ENCODE measurements around the gene TRIO. TPM values are rescaled to one million over a fixed set of nuclear protein-coding genes. Genes with fewer than 3 reads are reported as not detected.

Gene TRIO
- total RNA-seq, 1 experiment from 2014 or later, result 88.8 TPM

DNA sequence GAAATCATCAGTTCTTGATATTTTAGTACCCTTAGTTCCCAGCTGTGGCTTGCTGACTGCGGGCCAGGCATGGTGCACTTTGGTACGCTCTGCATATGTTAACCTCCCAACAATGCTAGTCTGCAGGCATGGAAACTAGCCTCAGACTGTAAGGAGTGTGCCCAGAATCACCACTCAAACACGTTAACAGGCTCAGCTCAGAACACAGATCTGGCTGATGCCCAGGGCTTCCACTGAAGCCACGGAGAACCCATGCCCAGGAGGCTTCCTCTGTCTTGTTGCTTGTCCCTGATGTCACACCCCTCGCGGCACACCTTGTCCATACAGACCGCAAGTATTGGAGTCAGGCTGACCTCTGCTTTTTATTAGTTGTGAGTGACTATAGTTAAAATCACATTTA lies 251.2 kb downstream of the TRIO start:
- H3K27ac Mint-ChIP-seq, result no peak overlapping the region
- POLR2A ChIA-PET, result no interaction called here

DNA sequence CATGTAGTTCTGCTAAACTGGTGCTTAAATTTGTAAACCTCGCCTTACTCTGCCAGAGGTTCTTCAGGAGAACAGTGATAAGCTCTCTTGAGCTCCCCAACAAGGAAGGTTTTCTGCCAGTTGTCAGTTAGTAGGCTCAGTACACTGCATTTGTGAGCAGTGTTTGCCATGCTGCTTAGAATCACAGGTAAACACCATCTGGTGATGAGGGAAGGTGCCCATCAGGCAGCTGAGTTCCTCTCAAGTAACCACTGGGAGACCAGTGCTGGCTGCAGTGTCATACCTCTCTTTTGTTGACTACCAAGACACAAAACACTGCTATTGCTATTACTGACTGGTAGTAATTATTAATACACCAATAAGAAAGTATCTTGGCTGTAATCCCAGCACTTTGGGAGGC lies 252.3 kb downstream of the TRIO start:
- TF ChIP-seq, protein P1, sequence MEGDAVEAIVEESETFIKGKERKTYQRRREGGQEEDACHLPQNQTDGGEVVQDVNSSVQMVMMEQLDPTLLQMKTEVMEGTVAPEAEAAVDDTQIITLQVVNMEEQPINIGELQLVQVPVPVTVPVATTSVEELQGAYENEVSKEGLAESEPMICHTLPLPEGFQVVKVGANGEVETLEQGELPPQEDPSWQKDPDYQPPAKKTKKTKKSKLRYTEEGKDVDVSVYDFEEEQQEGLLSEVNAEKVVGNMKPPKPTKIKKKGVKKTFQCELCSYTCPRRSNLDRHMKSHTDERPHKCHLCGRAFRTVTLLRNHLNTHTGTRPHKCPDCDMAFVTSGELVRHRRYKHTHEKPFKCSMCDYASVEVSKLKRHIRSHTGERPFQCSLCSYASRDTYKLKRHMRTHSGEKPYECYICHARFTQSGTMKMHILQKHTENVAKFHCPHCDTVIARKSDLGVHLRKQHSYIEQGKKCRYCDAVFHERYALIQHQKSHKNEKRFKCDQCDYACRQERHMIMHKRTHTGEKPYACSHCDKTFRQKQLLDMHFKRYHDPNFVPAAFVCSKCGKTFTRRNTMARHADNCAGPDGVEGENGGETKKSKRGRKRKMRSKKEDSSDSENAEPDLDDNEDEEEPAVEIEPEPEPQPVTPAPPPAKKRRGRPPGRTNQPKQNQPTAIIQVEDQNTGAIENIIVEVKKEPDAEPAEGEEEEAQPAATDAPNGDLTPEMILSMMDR (IDR thresholded peaks at IDR 0.05), result no peak
- TF ChIP-seq ZNF416 (CRISPR knock-in tag; IDR thresholded peaks at IDR 0.05), result no peak
- TF ChIP-seq ERG (CRISPR knock-in tag; IDR thresholded peaks at IDR 0.05), result no peak
- no peak for TF ChIP-seq CBFB (CRISPR knock-in tag; IDR thresholded peaks at IDR 0.05; ENCODE audit: low read depth)
- TF ChIP-seq NR3C1 (CRISPR knock-in tag; conservative IDR thresholded peaks at IDR 0.05; ENCODE audit: low read depth), result no peak
- no peak for TF ChIP-seq ZBTB21 (CRISPR knock-in tag; IDR thresholded peaks at IDR 0.05; ENCODE audit: borderline replicate concordance)
- TF ChIP-seq CREM (CRISPR knock-in tag; IDR thresholded peaks at IDR 0.05), result no peak
- no peak for TF ChIP-seq AR (CRISPR knock-in tag; IDR thresholded peaks at IDR 0.05)
- TF ChIP-seq, protein P2, sequence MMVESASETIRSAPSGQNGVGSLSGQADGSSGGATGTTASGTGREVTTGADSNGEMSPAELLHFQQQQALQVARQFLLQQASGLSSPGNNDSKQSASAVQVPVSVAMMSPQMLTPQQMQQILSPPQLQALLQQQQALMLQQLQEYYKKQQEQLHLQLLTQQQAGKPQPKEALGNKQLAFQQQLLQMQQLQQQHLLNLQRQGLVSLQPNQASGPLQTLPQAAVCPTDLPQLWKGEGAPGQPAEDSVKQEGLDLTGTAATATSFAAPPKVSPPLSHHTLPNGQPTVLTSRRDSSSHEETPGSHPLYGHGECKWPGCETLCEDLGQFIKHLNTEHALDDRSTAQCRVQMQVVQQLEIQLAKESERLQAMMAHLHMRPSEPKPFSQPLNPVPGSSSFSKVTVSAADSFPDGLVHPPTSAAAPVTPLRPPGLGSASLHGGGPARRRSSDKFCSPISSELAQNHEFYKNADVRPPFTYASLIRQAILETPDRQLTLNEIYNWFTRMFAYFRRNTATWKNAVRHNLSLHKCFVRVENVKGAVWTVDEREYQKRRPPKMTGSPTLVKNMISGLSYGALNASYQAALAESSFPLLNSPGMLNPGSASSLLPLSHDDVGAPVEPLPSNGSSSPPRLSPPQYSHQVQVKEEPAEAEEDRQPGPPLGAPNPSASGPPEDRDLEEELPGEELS (CRISPR knock-in tag; IDR thresholded peaks at IDR 0.05), result no peak
- no peak for TF ChIP-seq ZNF219 (CRISPR knock-in tag; IDR thresholded peaks at IDR 0.05; ENCODE audit: borderline replicate concordance)
- ChIA-PET CTCF (no interaction called here), POLR2A (no interaction called here)
- Mint-ChIP-seq H3K27ac (no peak overlapping the region), H3K36me3 (peaks cover 57% of the 10 kb centered on the region), H3K27me3 (ENCODE audit: low read depth) (no peaks in the 10 kb centered on the region), H3K4me1 (peaks cover 10% of the 10 kb centered on the region), H3K4me3 (no peak overlapping the region), H3K9me3 (peaks cover 10% of the 10 kb centered on the region)
- no peak for ATAC-seq
- no peak for DNase-seq (ENCODE audit: low spot score)

More for the DNA sequence above, 251.2 kb downstream of the TRIO start:
- no peak for ATAC-seq
- peaks cover 10% of the 10 kb centered on the region for H3K9me3 Mint-ChIP-seq
- CTCF ChIA-PET, result no interaction called here
- H3K4me3 Mint-ChIP-seq, result no peak overlapping the region
- DNase-seq (ENCODE audit: low spot score), result no peak
- H3K4me1 Mint-ChIP-seq, result no peaks in the 10 kb centered on the region
- TF ChIP-seq, protein P3, sequence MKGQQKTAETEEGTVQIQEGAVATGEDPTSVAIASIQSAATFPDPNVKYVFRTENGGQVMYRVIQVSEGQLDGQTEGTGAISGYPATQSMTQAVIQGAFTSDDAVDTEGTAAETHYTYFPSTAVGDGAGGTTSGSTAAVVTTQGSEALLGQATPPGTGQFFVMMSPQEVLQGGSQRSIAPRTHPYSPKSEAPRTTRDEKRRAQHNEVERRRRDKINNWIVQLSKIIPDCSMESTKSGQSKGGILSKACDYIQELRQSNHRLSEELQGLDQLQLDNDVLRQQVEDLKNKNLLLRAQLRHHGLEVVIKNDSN (CRISPR knock-in tag; IDR thresholded peaks at IDR 0.05), result no peak
- H3K27me3 Mint-ChIP-seq (ENCODE audit: low read depth), result no peaks in the 10 kb centered on the region
- H3K36me3 Mint-ChIP-seq, result peaks cover 57% of the 10 kb centered on the region

GRCh38 chr5:14396066-14396465 lies 252.9 kb downstream of the TRIO start:
- ChIA-PET CTCF (interaction anchor here (0.9 kb wide), 1 partner anchor 253 kb away, joined by 4 read pairs; no protein-coding TSS in a partner anchor), POLR2A (interaction anchor here (0.7 kb wide), 1 partner anchor 483 kb away, joined by 6 read pairs; no protein-coding TSS in a partner anchor)
- Mint-ChIP-seq H3K9me3 (peaks cover 10% of the 10 kb centered on the region), H3K27ac (no peak overlapping the region), H3K36me3 (peaks cover 58% of the 10 kb centered on the region), H3K4me1 (peaks cover 13% of the 10 kb centered on the region), H3K27me3 (ENCODE audit: low read depth) (no peaks in the 10 kb centered on the region), H3K4me3 (no peak overlapping the region)
- no peak for ATAC-seq
- no peak for DNase-seq (ENCODE audit: low spot score)
- TF ChIP-seq PRDM15 (CRISPR knock-in tag; IDR thresholded peaks at IDR 0.05) (no peak), ARID4B (CRISPR knock-in tag; IDR thresholded peaks at IDR 0.05; ENCODE audit: borderline replicate concordance) (no peak), FOXK1 (CRISPR knock-in tag; IDR thresholded peaks at IDR 0.05) (no peak), SMAD3 (CRISPR knock-in tag; IDR thresholded peaks at IDR 0.05; ENCODE audit: borderline replicate concordance) (no peak)
